Loucy (cell line): Measurements from ENCODE around the gene KLK8.

ENCODE experiments used
- H2AFZ ChIP-seq: fragments of 200-600 bp; sonication (generic); 2 replicates; pipeline ENCODE4 v1.6.0; 2016; ENCODE audit warnings: antibody characterized with exemption, mild to moderate bottlenecking, low read length, moderate library complexity
- H3F3A ChIP-seq: fragments of 200-600 bp; 2 replicates; pipeline ENCODE4 v1.6.0; 2016; ENCODE audit warnings: antibody characterized with exemption, low read depth, mild to moderate bottlenecking
- H3K27me3 ChIP-seq: fragments of 200-600 bp; sonication (generic); 2 replicates; pipeline ENCODE4 v1.6.1; 2014; ENCODE audit warnings: low read length, mild to moderate bottlenecking; ENCODE audit not compliant: insufficient read depth, poor library complexity, severe bottlenecking
- H3K36me3 ChIP-seq: fragments of 200-600 bp; sonication (generic); 2 replicates; pipeline ENCODE4 v1.6.1; 2016; ENCODE audit warnings: low read length; ENCODE audit not compliant: insufficient read depth
- H3K4me1 ChIP-seq: fragments of 200-600 bp; sonication (generic); 2 replicates; pipeline ENCODE4 v1.5.1; 2014; ENCODE audit warnings: low read length, mild to moderate bottlenecking; ENCODE audit not compliant: insufficient read depth, poor library complexity, severe bottlenecking
- H3K4me2 ChIP-seq: fragments of 200-600 bp; sonication (generic); 2 replicates; pipeline ENCODE4 v1.6.0; 2014; ENCODE audit warnings: antibody characterized with exemption, low read length, low read depth, mild to moderate bottlenecking; ENCODE audit not compliant: poor library complexity, severe bottlenecking
- H3K4me3 ChIP-seq: fragments of 200-600 bp; sonication (generic); 2 replicates; pipeline ENCODE4 v1.5.1; 2014; ENCODE audit warnings: low read length, mild to moderate bottlenecking, mixed read lengths; ENCODE audit not compliant: poor library complexity, severe bottlenecking
- H3K79me2 ChIP-seq: fragments of 200-600 bp; sonication (generic); 2 replicates; pipeline ENCODE4 v1.6.1; 2014; ENCODE audit warnings: low read length; ENCODE audit not compliant: insufficient read depth
- H3K9ac ChIP-seq: fragments of 200-600 bp; sonication (generic); 2 replicates; pipeline ENCODE4 v1.6.0; 2014; ENCODE audit warnings: mild to moderate bottlenecking, low read depth, low read length, moderate library complexity; ENCODE audit not compliant: poor library complexity, severe bottlenecking
- H3K9me2 ChIP-seq: fragments of 200-600 bp; sonication (generic); replicated peaks from 2 replicates; pipeline ENCODE4 v1.6.1; 2016; ENCODE audit warnings: low read depth, low read length, mixed read lengths
- H3K9me3 ChIP-seq: fragments of 200-600 bp; sonication (generic); 2 replicates; pipeline ENCODE4 v1.6.1; 2014; ENCODE audit warnings: mild to moderate bottlenecking, antibody characterized with exemption, low read length, low read depth; ENCODE audit not compliant: insufficient read depth
- H4K20me1 ChIP-seq: fragments of 200-600 bp; sonication (generic); 2 replicates; pipeline ENCODE4 v1.6.0; 2014; ENCODE audit warnings: antibody characterized with exemption, low read length, mild to moderate bottlenecking; ENCODE audit not compliant: insufficient read depth, poor library complexity, severe bottlenecking
- CTCF ChIP-seq: fragments of 200-600 bp; sonication (generic); conservative IDR thresholded peaks from 2 replicates; pipeline ENCODE4 v1.5.1; 2014; ENCODE audit warnings: mild to moderate bottlenecking, antibody characterized with exemption, low read length
- EZH2phosphoT487 ChIP-seq: fragments of 200-600 bp; IDR thresholded peaks from 2 replicates; pipeline ENCODE4 v1.6.1; 2018; ENCODE audit warnings: antibody characterized with exemption, mild to moderate bottlenecking, moderate library complexity, borderline replicate concordance

The KLK8 gene

DNA sequence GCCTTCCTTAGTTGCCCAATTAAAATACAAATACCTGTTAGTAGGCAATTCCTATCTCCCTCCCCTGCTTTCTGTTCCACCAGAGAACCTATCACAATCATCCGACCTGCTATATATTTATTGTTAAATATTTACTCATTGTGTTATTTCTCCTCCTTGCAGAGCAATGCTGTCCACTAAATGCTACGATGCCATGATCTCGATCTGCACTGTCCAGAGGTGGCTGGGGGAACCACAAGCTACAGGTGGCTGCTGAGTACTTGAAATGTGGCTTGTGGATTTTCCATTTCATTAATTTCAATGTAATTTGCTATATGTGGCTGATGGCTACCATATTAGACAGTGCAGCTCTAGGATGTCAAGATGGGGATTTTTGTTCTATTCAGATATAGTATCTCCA lies 37.1 kb downstream of the KLK8 start:
- Histone ChIP-seq H3K9me2 (no peaks in the 10 kb centered on the region), H2AFZ (no peak overlapping the region), H3K4me3 (no peak overlapping the region), H3K27me3 (no peaks in the 10 kb centered on the region), H3K4me2 (no peak overlapping the region), H3F3A (no peaks in the 10 kb centered on the region), H4K20me1 (no peaks in the 10 kb centered on the region), H3K9me3 (no peaks in the 10 kb centered on the region; the same call in 1 of the 2 replicates), H3K36me3 (no peaks in the 10 kb centered on the region), H3K9ac (no peak overlapping the region), H3K4me1 (no peaks in the 10 kb centered on the region), H3K79me2 (no peaks in the 10 kb centered on the region)
- TF ChIP-seq EZH2phosphoT487 = no peak
- TF ChIP-seq CTCF = no peak

DNA sequence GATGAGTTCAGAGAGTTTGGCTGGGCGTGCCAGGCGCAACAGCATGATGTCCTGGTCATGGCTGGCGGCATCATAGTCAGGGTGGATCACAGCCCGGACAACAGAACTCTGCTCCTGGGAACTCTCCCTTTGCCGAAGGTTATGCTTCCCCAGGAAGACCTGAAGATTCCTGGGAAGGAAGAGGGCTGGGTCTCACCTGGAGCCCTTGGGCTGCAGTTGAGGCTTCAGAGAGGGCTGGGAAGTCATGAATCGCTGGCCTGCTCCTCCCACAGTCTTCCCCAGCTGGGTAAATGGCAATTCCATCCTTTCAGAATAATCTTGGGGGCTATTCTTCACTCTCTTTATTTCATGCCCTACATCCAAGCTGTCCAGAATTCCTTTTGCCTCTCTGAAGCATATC lies 38.0 kb downstream of the KLK8 start:
- H2AFZ ChIP-seq = no peak overlapping the region
- H4K20me1 ChIP-seq = no peaks in the 10 kb centered on the region
- H3K27me3 ChIP-seq = no peaks in the 10 kb centered on the region
- no peaks in the 10 kb centered on the region for H3K4me1 ChIP-seq
- H3F3A ChIP-seq = no peaks in the 10 kb centered on the region
- H3K9me3 ChIP-seq = no peaks in the 10 kb centered on the region; the same call in 1 of the 2 replicates
- H3K9me2 ChIP-seq = no peaks in the 10 kb centered on the region
- no peaks in the 10 kb centered on the region for H3K36me3 ChIP-seq
- no peak overlapping the region for H3K9ac ChIP-seq
- TF ChIP-seq CTCF = no peak
- no peak for TF ChIP-seq EZH2phosphoT487
- no peak overlapping the region for H3K4me3 ChIP-seq
- no peak overlapping the region for H3K4me2 ChIP-seq
- no peaks in the 10 kb centered on the region for H3K79me2 ChIP-seq

GRCh38 chr19:50962245-50962644 lies 39.2 kb downstream of the KLK8 start:
- Histone ChIP-seq H4K20me1 (no peaks in the 10 kb centered on the region), H3K9ac (no peak overlapping the region), H3K36me3 (no peaks in the 10 kb centered on the region), H3F3A (no peaks in the 10 kb centered on the region), H3K9me3 (no peaks in the 10 kb centered on the region; the same call in 1 of the 2 replicates), H3K4me2 (no peak overlapping the region), H2AFZ (no peak overlapping the region), H3K27me3 (no peaks in the 10 kb centered on the region), H3K79me2 (no peaks in the 10 kb centered on the region), H3K4me1 (no peaks in the 10 kb centered on the region), H3K9me2 (no peaks in the 10 kb centered on the region), H3K4me3 (no peak overlapping the region)
- TF ChIP-seq EZH2phosphoT487 = no peak
- no peak for TF ChIP-seq CTCF
